Astrocyte (in vitro differentiated cells and primary cell): ENCODE measurements around the gene SPTLC2. TPM values are rescaled to one million over a fixed set of nuclear protein-coding genes. Genes with fewer than 3 reads are reported as not detected.

ENCODE experiments used
- DNase-seq: peaks from one replicate; pipeline ENCODE4 v3.0.0-alpha.2; 2010; ENCODE audit warnings: low read depth
- FAIRE-seq: peaks from 2 replicates; lab custom pipeline; 2011; peaks lifted over from hg19 to GRCh38; lab: Jason Lieb, UNC
- H2AFZ ChIP-seq: 2 replicates; pipeline ENCODE4 v1.6.0; 2012; ENCODE audit warnings: low read depth, low read length, inconsistent platforms
- H3K27ac ChIP-seq: 2 replicates; pipeline ENCODE4 v1.5.1; 2011; ENCODE audit warnings: low read depth, low read length, inconsistent platforms
- H3K27me3 ChIP-seq: 2 replicates; pipeline ENCODE4 v1.6.0; 2011; ENCODE audit warnings: low read length, inconsistent platforms; ENCODE audit not compliant: insufficient read depth
- H3K36me3 ChIP-seq: 2 replicates; pipeline ENCODE4 v1.5.1; 2011; ENCODE audit warnings: low read length, inconsistent platforms; ENCODE audit not compliant: insufficient read depth
- H3K4me1 ChIP-seq: 2 replicates; pipeline ENCODE4 v1.5.1; 2011; ENCODE audit warnings: low read length, inconsistent platforms; ENCODE audit not compliant: insufficient read depth
- H3K4me2 ChIP-seq: 2 replicates; pipeline ENCODE4 v1.6.0; 2012; ENCODE audit warnings: low read length, inconsistent platforms
- H3K4me3 ChIP-seq: 2 replicates; pipeline ENCODE4 v1.5.1; 2011; ENCODE audit warnings: low read depth, mild to moderate bottlenecking, low read length, inconsistent platforms; ENCODE audit not compliant: insufficient read depth
- H3K79me2 ChIP-seq: 2 replicates; pipeline ENCODE4 v1.6.0; 2012; ENCODE audit warnings: mild to moderate bottlenecking, low read length, inconsistent platforms; ENCODE audit not compliant: insufficient read depth
- H3K9ac ChIP-seq: 2 replicates; pipeline ENCODE4 v1.6.0; 2012; ENCODE audit warnings: mild to moderate bottlenecking, low read length, inconsistent platforms
- H3K9me3 ChIP-seq: 2 replicates; pipeline ENCODE4 v1.5.1; 2012; ENCODE audit warnings: low read depth, mild to moderate bottlenecking, low read length, inconsistent platforms; ENCODE audit not compliant: insufficient read depth
- H4K20me1 ChIP-seq: 2 replicates; pipeline ENCODE4 v1.6.0; 2012; ENCODE audit warnings: low read length, inconsistent platforms; ENCODE audit not compliant: insufficient read depth
- H3K27ac Mint-ChIP-seq: one replicate; pipeline ENCODE4 v1.8.0; 2021; ENCODE audit warnings: mild to moderate bottlenecking, mixed read lengths; ENCODE audit not compliant: unreplicated experiment
- H3K27me3 Mint-ChIP-seq: one replicate; pipeline ENCODE4 v1.8.0; 2021; ENCODE audit warnings: low read depth, mixed read lengths; ENCODE audit not compliant: unreplicated experiment
- H3K36me3 Mint-ChIP-seq: one replicate; pipeline ENCODE4 v1.8.0; 2021; ENCODE audit warnings: low read depth, mixed read lengths; ENCODE audit not compliant: unreplicated experiment
- H3K4me1 Mint-ChIP-seq: one replicate; pipeline ENCODE4 v1.8.0; 2021; ENCODE audit warnings: low read depth, mixed read lengths; ENCODE audit not compliant: unreplicated experiment
- H3K4me3 Mint-ChIP-seq: one replicate; pipeline ENCODE4 v1.8.0; 2021; ENCODE audit warnings: mild to moderate bottlenecking, moderate library complexity, mixed read lengths; ENCODE audit not compliant: unreplicated experiment
- H3K9me3 Mint-ChIP-seq: one replicate; pipeline ENCODE4 v1.8.0; 2021; ENCODE audit warnings: mild to moderate bottlenecking, mixed read lengths; ENCODE audit not compliant: unreplicated experiment
- CTCF ChIP-seq: IDR thresholded peaks from 2 replicates; pipeline ENCODE4 v1.5.1; 2011; ENCODE audit warnings: low read depth, mild to moderate bottlenecking, inconsistent platforms, low read length, moderate library complexity; ENCODE audit not compliant: insufficient read depth
- EZH2 ChIP-seq: IDR thresholded peaks from 2 replicates; pipeline ENCODE4 v1.6.1; 2012; ENCODE audit warnings: mild to moderate bottlenecking, low read length, inconsistent platforms; ENCODE audit not compliant: insufficient read depth
- total RNA-seq: library from RNA; stranded (reverse); gene quantifications from 2 replicates; pipeline ENCODE4 v1.2.1, GENCODE V29; 2021

SPTLC2 gene
- total RNA-seq, 1 donor from 2014 or later: 51.2 TPM

- Histone ChIP-seq H4K20me1 (no peaks in the 10 kb centered on the region), H3K4me1 (no peaks in the 10 kb centered on the region), H3K36me3 (peaks cover under 1% of the 10 kb centered on the region), H3K27ac (no peak overlapping the region), H3K79me2 (no peaks in the 10 kb centered on the region), H3K9ac (no peak overlapping the region), H3K4me2 (no peak overlapping the region), H2AFZ (no peak overlapping the region), H3K4me3 (no peak overlapping the region), H3K9me3 (no peaks in the 10 kb centered on the region), H3K27me3 (peaks cover 13% of the 10 kb centered on the region)
- Mint-ChIP-seq H3K27me3 (peaks cover 27% of the 10 kb centered on the region), H3K27ac (no peak overlapping the region), H3K4me3 (peak overlapping the region; percentile 40), H3K4me1 (no peaks in the 10 kb centered on the region), H3K36me3 (peaks cover 3% of the 10 kb centered on the region), H3K9me3 (no peaks in the 10 kb centered on the region)
- no peak for DNase-seq
- TF ChIP-seq EZH2: no peak
- TF ChIP-seq CTCF: no peak
- FAIRE-seq: no peak
Measured at GRCh38 chr14:77474479-77475177, 141.8 kb downstream of the SPTLC2 start.

GRCh38 chr14:77473921-77474320, 142.5 kb downstream of the SPTLC2 start:
- Histone ChIP-seq H2AFZ (no peak overlapping the region), H3K27ac (no peak overlapping the region), H4K20me1 (no peaks in the 10 kb centered on the region), H3K4me2 (no peak overlapping the region), H3K27me3 (peaks cover 13% of the 10 kb centered on the region), H3K36me3 (peaks cover 7% of the 10 kb centered on the region), H3K4me3 (no peak overlapping the region), H3K79me2 (no peaks in the 10 kb centered on the region), H3K4me1 (no peaks in the 10 kb centered on the region), H3K9me3 (no peaks in the 10 kb centered on the region), H3K9ac (no peak overlapping the region)
- TF ChIP-seq CTCF (no peak), EZH2 (no peak)
- Mint-ChIP-seq H3K9me3 (no peaks in the 10 kb centered on the region), H3K4me3 (no peak overlapping the region), H3K36me3 (peaks cover 8% of the 10 kb centered on the region), H3K4me1 (no peaks in the 10 kb centered on the region), H3K27ac (no peak overlapping the region), H3K27me3 (peaks cover 27% of the 10 kb centered on the region)
- DNase-seq (no peak), FAIRE-seq (no peak)

- Histone ChIP-seq H3K27me3 (peaks cover 13% of the 10 kb centered on the region), H3K9ac (no peak overlapping the region), H4K20me1 (peaks cover 3% of the 10 kb centered on the region), H3K9me3 (no peaks in the 10 kb centered on the region), H3K79me2 (no peaks in the 10 kb centered on the region), H3K4me1 (no peaks in the 10 kb centered on the region), H2AFZ (no peak overlapping the region), H3K4me2 (no peak overlapping the region), H3K4me3 (no peak overlapping the region), H3K27ac (no peak overlapping the region), H3K36me3 (peaks cover 33% of the 10 kb centered on the region)
- DNase-seq (no peak), FAIRE-seq (no peak)
- Mint-ChIP-seq H3K4me1 (no peaks in the 10 kb centered on the region), H3K9me3 (no peaks in the 10 kb centered on the region), H3K36me3 (peaks cover 16% of the 10 kb centered on the region), H3K4me3 (no peak overlapping the region), H3K27me3 (peaks cover 17% of the 10 kb centered on the region), H3K27ac (no peak overlapping the region)
- TF ChIP-seq EZH2: no peak
- TF ChIP-seq CTCF: no peak
Measured at GRCh38 chr14:77470224-77470870, 146.1 kb downstream of the SPTLC2 start.
